Calu3 (cell line): ENCODE results near the gene EPHB3. TPM values are rescaled to one million over a fixed set of nuclear protein-coding genes. Genes with fewer than 3 reads are reported as not detected.

Experiments
- BruUV-seq: library from RNA; stranded (reverse); fragments of 400-500 nt; replicated peaks from 2 replicates; lab custom pipeline; 2021; lab: Mats Ljungman, UMichigan
- CTCF ChIA-PET: fragments of 300-600 bp; sonication (Branson Sonifier 250); formaldehyde crosslinking; loops from one replicate; lab custom pipeline; 2022; ENCODE audit warnings: antibody characterized with exemption; lab: Charles Lee
- DNase-seq: peaks from one replicate; pipeline ENCODE4 v3.0.0; 2022
- H3K27ac Mint-ChIP-seq: one replicate; pipeline ENCODE4 v1.8.0; 2022; ENCODE audit warnings: mixed read lengths; ENCODE audit not compliant: unreplicated experiment
- H3K27me3 Mint-ChIP-seq: one replicate; pipeline ENCODE4 v1.8.0; 2022; ENCODE audit warnings: mixed read lengths; ENCODE audit not compliant: unreplicated experiment
- H3K36me3 Mint-ChIP-seq: one replicate; pipeline ENCODE4 v1.8.0; 2022; ENCODE audit warnings: mild to moderate bottlenecking, moderate library complexity, mixed read lengths; ENCODE audit not compliant: insufficient read depth, unreplicated experiment
- H3K4me1 Mint-ChIP-seq: one replicate; pipeline ENCODE4 v1.8.0; 2022; ENCODE audit warnings: mild to moderate bottlenecking, low read depth, mixed read lengths; ENCODE audit not compliant: unreplicated experiment
- H3K4me3 Mint-ChIP-seq: one replicate; pipeline ENCODE4 v1.8.0; 2022; ENCODE audit warnings: mild to moderate bottlenecking, low read depth, moderate library complexity, mixed read lengths; ENCODE audit not compliant: unreplicated experiment
- H3K9me3 Mint-ChIP-seq: one replicate; pipeline ENCODE4 v1.8.0; 2022; ENCODE audit warnings: low read depth, mixed read lengths; ENCODE audit not compliant: unreplicated experiment
- CTCF ChIP-seq: fragments of 200-600 bp; IDR thresholded peaks from one replicate; pipeline ENCODE4 v1.8.0; 2022; ENCODE audit warnings: antibody characterized with exemption; ENCODE audit not compliant: unreplicated experiment
- intact Hi-C: fragments of 100-400 bp; cut with micrococcal nuclease; formaldehyde crosslinking; loops from one replicate; pipeline ENCODE4 v1.10.0; 2022; ENCODE audit not compliant: unreplicated experiment
- total RNA-seq: library from RNA; stranded (reverse); gene quantifications from 2 replicates; pipeline ENCODE4 v1.2.3, GENCODE V29; 2022

Gene EPHB3
- total RNA-seq, 1 experiment from 2014 or later = 2.5 TPM

- intact Hi-C loops = no loop called here
- no peak for TF ChIP-seq CTCF
- no peak overlapping the region for H3K4me3 Mint-ChIP-seq
- H3K27ac Mint-ChIP-seq = no peak overlapping the region
- no peaks in the 10 kb centered on the region for H3K9me3 Mint-ChIP-seq
- no peak for DNase-seq
- no peaks in the 10 kb centered on the region for H3K36me3 Mint-ChIP-seq
- CTCF ChIA-PET = no interaction called here
- BruUV-seq = no TSS peak
- peaks cover 27% of the 10 kb centered on the region for H3K27me3 Mint-ChIP-seq
- no peaks in the 10 kb centered on the region for H3K4me1 Mint-ChIP-seq
Measured at GRCh38 chr3:184581331-184581855, 19.8 kb downstream of the EPHB3 start.

DNA sequence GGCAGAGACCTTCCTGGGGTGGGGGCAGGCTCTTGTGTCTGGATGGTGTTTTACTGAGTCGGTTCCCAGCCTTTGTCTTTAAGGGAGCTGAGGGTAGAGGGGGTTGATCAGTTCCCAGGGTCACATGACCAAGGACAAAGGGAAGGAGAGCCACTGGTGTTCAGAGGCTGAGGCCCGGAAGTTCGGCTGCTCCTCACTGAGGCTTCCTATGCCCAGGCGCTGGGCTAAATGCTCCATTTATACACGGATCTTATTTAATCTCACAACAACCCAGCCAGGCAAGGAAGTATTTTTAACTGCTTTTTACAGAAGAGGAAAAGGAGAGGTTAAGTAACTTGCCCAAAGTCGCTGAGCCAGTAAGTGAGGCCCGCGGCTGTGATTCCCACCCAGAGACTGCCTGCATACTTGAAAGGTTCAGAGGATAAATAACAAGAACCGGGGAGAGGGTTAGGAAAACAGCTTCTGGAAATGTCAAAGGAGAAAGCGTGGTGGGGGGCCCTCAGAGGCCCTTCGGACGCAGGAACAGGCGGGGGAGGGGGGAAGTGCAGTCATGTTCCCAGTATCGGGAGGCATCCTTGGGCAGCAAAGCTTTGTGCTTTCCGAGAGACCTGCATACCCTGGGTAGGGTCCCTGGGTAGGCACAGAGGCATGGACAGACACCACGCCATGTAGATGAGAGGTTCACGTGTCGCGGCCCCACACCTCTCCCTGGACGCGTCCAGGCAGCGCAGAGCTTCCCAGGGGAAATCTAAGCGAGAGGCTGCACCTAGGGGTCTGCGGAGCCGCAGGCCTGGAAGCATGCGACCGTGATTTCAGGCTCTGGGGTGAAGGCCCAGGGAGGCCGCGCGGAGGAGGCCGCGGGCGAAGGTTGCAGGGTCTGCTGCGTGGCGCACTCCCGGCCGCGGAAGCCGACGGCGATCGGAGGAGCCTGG, 21.3 kb downstream of the EPHB3 start:
- H3K27ac Mint-ChIP-seq = no peak overlapping the region
- CTCF ChIA-PET = interaction anchor here (0.7 kb wide), 1 partner anchor 141 kb away, joined by 3 read pairs; no protein-coding TSS in a partner anchor
- H3K9me3 Mint-ChIP-seq = no peaks in the 10 kb centered on the region
- intact Hi-C loops = no loop called here
- DNase-seq = no peak
- no peak for TF ChIP-seq CTCF
- H3K4me1 Mint-ChIP-seq = no peaks in the 10 kb centered on the region
- H3K4me3 Mint-ChIP-seq = no peak overlapping the region
- no TSS peak for BruUV-seq
- no peaks in the 10 kb centered on the region for H3K36me3 Mint-ChIP-seq
- H3K27me3 Mint-ChIP-seq = peaks cover 22% of the 10 kb centered on the region

DNA sequence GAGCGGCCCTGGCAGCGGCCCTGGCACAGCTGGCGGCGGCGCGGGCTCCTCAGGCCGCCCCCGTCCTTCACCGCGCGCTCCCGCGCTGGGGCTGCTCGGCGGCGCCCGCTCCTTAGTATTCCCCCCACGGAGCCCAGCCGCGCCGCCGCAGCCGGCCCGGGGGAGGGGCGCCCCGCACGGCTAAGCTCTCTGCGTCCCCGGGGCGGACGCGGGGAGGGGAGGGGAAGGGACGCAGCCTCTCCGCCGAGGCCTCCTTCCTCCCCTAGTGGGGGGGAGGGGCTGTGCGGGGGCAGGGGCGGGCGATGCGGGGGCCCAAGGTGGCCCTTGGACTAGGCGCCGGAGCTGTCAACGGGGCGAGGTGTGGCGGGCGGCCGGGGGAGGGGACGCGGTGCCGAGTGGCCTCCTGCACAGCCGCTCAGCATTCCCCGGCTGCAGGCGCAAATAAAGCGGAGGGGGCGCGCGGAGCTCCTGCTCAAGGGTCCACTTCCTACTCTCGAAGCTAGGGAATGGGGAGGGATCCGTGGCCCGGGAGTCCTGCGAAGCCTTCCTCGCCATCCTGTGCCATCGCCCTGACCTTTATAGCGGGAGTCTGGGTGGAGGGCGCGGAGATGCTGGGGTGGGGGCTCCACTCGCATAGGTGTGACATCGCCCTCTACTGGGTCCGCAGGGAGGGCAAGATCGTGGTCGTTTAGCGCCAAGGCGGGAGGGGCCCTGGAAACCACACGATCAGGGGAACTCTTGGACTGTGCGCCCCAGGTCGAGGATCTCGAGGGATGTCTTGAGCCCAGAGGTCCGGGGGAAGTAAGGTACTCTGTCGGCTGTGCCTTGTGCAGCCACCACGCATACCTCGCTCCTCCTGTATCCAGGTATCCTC, 22.2 kb downstream of the EPHB3 start:
- Mint-ChIP-seq H3K27me3 (peaks cover 13% of the 10 kb centered on the region), H3K36me3 (no peaks in the 10 kb centered on the region), H3K9me3 (no peaks in the 10 kb centered on the region), H3K27ac (no peak overlapping the region), H3K4me1 (no peaks in the 10 kb centered on the region), H3K4me3 (no peak overlapping the region)
- CTCF ChIA-PET = no interaction called here
- TF ChIP-seq CTCF = no peak
- DNase-seq = no peak
- intact Hi-C loops = no loop called here
- no TSS peak for BruUV-seq

DNA sequence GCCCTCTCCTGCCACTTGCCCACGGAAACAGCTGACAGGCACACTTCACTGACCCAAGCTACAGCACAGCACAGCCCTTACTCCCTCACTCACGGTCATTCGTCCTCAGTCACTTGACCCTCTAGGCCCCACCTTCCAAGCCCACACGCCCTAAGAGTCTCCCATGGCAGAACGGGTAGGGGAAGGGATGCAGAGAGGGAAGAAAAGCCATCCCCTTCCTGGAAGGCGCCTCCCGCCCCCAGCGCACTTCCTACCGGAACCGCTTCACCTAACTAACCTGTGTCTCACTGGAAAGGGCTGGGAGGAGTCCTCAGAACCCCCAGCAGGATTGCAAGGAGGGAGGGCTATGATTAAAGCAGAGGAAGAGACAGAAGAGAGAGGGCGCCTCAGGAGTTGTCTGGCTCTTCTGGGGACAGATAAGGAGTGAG, 22.9 kb downstream of the EPHB3 start:
- intact Hi-C loops = no loop called here
- Mint-ChIP-seq H3K36me3 (no peaks in the 10 kb centered on the region), H3K4me1 (no peaks in the 10 kb centered on the region), H3K9me3 (no peaks in the 10 kb centered on the region), H3K27ac (no peak overlapping the region), H3K27me3 (peaks cover 6% of the 10 kb centered on the region), H3K4me3 (no peak overlapping the region)
- CTCF ChIA-PET = no interaction called here
- no TSS peak for BruUV-seq
- DNase-seq = no peak
- no peak for TF ChIP-seq CTCF
